Measurements from ENCODE around the gene ARAP1. TPM values are rescaled to one million over a fixed set of nuclear protein-coding genes. Genes with fewer than 3 reads are reported as not detected.

The ARAP1 gene
- total and polyA plus RNA-seq, 2 donors (not counting 3 experiments of a cell fraction or from before 2014, with no cell fraction given) = 36.8 to 66.2 TPM

DNA sequence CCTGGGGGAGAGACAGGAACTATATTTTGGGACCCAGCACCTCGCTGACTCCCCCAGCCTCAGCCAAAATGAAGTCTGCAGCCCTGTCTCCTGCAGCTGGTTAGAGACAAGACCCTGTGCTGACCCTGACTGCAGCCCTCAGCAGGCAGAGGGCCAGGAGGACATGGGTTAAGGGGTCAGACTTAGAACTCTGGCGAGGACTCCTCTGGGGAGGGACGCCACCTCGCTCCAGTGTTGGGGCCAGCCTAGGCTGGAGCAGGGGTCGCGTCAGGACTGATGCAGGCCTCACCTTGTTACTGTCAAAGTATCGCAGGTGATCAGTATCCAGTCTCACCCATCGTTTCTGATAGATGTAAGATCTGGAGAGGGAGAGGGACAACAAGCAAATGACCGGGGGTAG lies 41.1 kb downstream of the ARAP1 start:
- intact Hi-C loops (cut with micrococcal nuclease) (no loop called here), dilution Hi-C loops (cut with MboI; ENCODE audit: extremely low pct_ligation_motif_present, low sequenced_read_pairs) (no loop called here)
- Histone ChIP-seq H4K20me1 (replicated peaks; ENCODE audit: control insufficient read depth, extremely low read depth, insufficient read depth, low read length) (no peaks in the 10 kb centered on the region), H3K4me2 (ENCODE audit: insufficient read depth, low read length) (no peak overlapping the region), H3K4me1 (ENCODE audit: control insufficient read depth, extremely low read depth, insufficient read depth, low read length) (no peaks in the 10 kb centered on the region), H3K4me3 (replicated peaks in 1 of 3; ENCODE audit: insufficient read depth in 1 of 3, low read depth in 1 of 3, low read length in 3 of 3) (no peak overlapping the region), H3K27ac (ENCODE audit: insufficient read depth, low read depth, low read length) (no peak overlapping the region), H3K9me3 (replicated peaks; ENCODE audit: control insufficient read depth, insufficient read depth, low read length) (no peaks in the 10 kb centered on the region), H3K27me3 (ENCODE audit: control insufficient read depth in 2 of 2, insufficient read depth in 2 of 2, low read length in 2 of 2) (no peaks in the 10 kb centered on the region), H3K36me3 (ENCODE audit: control insufficient read depth in 2 of 2, extremely low read depth in 1 of 2, insufficient read depth in 2 of 2, low read length in 2 of 2) (peaks cover 0 to 40% of the 10 kb centered on the region in 2 experiments), H3K79me2 (ENCODE audit: control insufficient read depth, insufficient read depth, low read length) (no peaks in the 10 kb centered on the region), H2AFZ (ENCODE audit: low read depth, low read length) (no peak overlapping the region), H3K9me1 (replicated peaks; ENCODE audit: control insufficient read depth, extremely low read depth, insufficient read depth, low read length) (no peaks in the 10 kb centered on the region), H3K9ac (replicated peaks; ENCODE audit: extremely low read depth, insufficient read depth, low read length) (no peak overlapping the region)
- TF ChIP-seq, protein P1, sequence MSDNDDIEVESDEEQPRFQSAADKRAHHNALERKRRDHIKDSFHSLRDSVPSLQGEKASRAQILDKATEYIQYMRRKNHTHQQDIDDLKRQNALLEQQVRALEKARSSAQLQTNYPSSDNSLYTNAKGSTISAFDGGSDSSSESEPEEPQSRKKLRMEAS (IDR thresholded peaks at IDR 0.05; ENCODE audit: insufficient read depth, insufficient read length) = no peak
- TF ChIP-seq JUN (IDR thresholded peaks at IDR 0.05; ENCODE audit: borderline replicate concordance, insufficient read depth, insufficient read length, low read depth) (no peak), POLR2AphosphoS5 (IDR thresholded peaks at IDR 0.05; ENCODE audit: insufficient read depth, low read depth, low read length) (no peak), EZH2 (IDR thresholded peaks at IDR 0.05; ENCODE audit: borderline replicate concordance, low read depth, low read length, severe bottlenecking) (no peak), POLR2A (IDR thresholded peaks at IDR 0.05; ENCODE audit: low read depth, low read length) (no peak), FOS (IDR thresholded peaks at IDR 0.05; ENCODE audit: borderline replicate concordance, insufficient read depth, low read length) (no peak), MYC (IDR thresholded peaks at IDR 0.05; ENCODE audit: low read depth, low read length) (no peak), GATA2 (IDR thresholded peaks at IDR 0.05; ENCODE audit: insufficient read depth, insufficient read length, low read depth, low read length) (no peak)
- TF ChIP-seq, protein P2, sequence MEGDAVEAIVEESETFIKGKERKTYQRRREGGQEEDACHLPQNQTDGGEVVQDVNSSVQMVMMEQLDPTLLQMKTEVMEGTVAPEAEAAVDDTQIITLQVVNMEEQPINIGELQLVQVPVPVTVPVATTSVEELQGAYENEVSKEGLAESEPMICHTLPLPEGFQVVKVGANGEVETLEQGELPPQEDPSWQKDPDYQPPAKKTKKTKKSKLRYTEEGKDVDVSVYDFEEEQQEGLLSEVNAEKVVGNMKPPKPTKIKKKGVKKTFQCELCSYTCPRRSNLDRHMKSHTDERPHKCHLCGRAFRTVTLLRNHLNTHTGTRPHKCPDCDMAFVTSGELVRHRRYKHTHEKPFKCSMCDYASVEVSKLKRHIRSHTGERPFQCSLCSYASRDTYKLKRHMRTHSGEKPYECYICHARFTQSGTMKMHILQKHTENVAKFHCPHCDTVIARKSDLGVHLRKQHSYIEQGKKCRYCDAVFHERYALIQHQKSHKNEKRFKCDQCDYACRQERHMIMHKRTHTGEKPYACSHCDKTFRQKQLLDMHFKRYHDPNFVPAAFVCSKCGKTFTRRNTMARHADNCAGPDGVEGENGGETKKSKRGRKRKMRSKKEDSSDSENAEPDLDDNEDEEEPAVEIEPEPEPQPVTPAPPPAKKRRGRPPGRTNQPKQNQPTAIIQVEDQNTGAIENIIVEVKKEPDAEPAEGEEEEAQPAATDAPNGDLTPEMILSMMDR (IDR thresholded peaks at IDR 0.05; ENCODE audit: extremely low read depth in 1 of 2, insufficient read depth in 1 of 2, low read depth in 1 of 2, low read length in 2 of 2) = no peak
- FAIRE-seq (no peak), DNase-seq (ENCODE audit: low read depth, low spot score) (no peak)
- BruUV-seq (replicated peaks) = no TSS peak
- ChIA-PET POLR2A (no interaction called here), CTCF (no interaction called here)
